ENCODE measurements around the gene CNNM1. TPM values are rescaled to one million over a fixed set of nuclear protein-coding genes. Genes with fewer than 3 reads are reported as not detected.

The CNNM1 gene
- total and polyA plus RNA-seq, 9 of the 15 experiments (the other 6 are each of a cell fraction or from before 2014, with no cell fraction given): not detected

- FAIRE-seq: no peak
- H2AFZ ChIP-seq (ENCODE audit: low read depth, low read length): no peak overlapping the region
- POLR2A ChIA-PET: no interaction called here
- intact Hi-C loops (cut with micrococcal nuclease) (no loop called here), in situ Hi-C loops (cut with MboI) (no loop called here)
- peak; percentile 63 for ATAC-seq
- H3K4me2 ChIP-seq (ENCODE audit: insufficient read depth, low read length): no peak overlapping the region
- WGBS (ENCODE audit: insufficient coverage, low coverage, missing lambda C conversion rate): 0% methylated on average over 7 of the region's 7 CpGs
- H3K27ac ChIP-seq (ENCODE audit: extremely low read depth, low read depth, low read length): no peak overlapping the region
- H3K4me1 ChIP-seq (replicated peaks in 1 of 2; ENCODE audit: control insufficient read depth in 2 of 2, insufficient read depth in 2 of 2, low read length in 2 of 2): no peaks in the 10 kb centered on the region
- TF ChIP-seq RBM22 (IDR thresholded peaks at IDR 0.05; ENCODE audit: low read depth, low read length, poor library complexity, severe bottlenecking): no peak
- no peak for TF ChIP-seq CBX3 (IDR thresholded peaks at IDR 0.05; ENCODE audit: borderline replicate concordance in 1 of 2, low read length in 2 of 2)
- no peak for TF ChIP-seq E2F6 (IDR thresholded peaks at IDR 0.05; ENCODE audit: borderline replicate concordance in 1 of 2, extremely low read depth in 1 of 2, insufficient read depth in 1 of 2, insufficient read length in 1 of 2, low read depth in 1 of 2, low read length in 1 of 2, poor library complexity in 1 of 2, severe bottlenecking in 1 of 2)
- peak; percentile 18 to 53 (median 22); a peak in 4 of 6 replicates for TF ChIP-seq CTCF (IDR thresholded peaks at IDR 0.05 in 2 of 3, conservative IDR thresholded peaks at IDR 0.05 in 1 of 3; ENCODE audit: insufficient read depth in 2 of 3, low read depth in 1 of 3, low read length in 3 of 3)
- no peaks in the 10 kb centered on the region for H3K9me1 ChIP-seq (ENCODE audit: control insufficient read depth, insufficient read depth, low read length)
- no peaks in the 10 kb centered on the region for H4K20me1 ChIP-seq (replicated peaks; ENCODE audit: control insufficient read depth, insufficient read depth, low read length)
- H3K27me3 ChIP-seq (ENCODE audit: control insufficient read depth in 2 of 2, insufficient read depth in 2 of 2, low read length in 2 of 2): no peaks in the 10 kb centered on the region
- no peaks in the 10 kb centered on the region for H3K36me3 ChIP-seq (ENCODE audit: control insufficient read depth, insufficient read depth, low read length)
- H3K79me2 ChIP-seq (ENCODE audit: control insufficient read depth, insufficient read depth, low read length): no peaks in the 10 kb centered on the region
- H3K4me3 ChIP-seq: no peak overlapping the region
- H3K9ac ChIP-seq (ENCODE audit: insufficient read depth in 1 of 2, low read depth in 2 of 2, low read length in 2 of 2): no peak overlapping the region
- peak in 2 of 4 experiments; percentile 6 to 13 for DNase-seq (ENCODE audit: extremely low read depth in 1 of 4, low spot score in 3 of 4)
- H3K9me3 ChIP-seq (replicated peaks; ENCODE audit: control insufficient read depth, insufficient read depth, low read depth, low read length): no peaks in the 10 kb centered on the region
- no TSS peak for BruUV-seq (replicated peaks)
- CTCF ChIA-PET (ENCODE audit: low intra/inter-chr PET ratio): no interaction called here
Observed at GRCh38 chr10:99297033-99297432, 32.1 kb upstream of the CNNM1 start.
